B cell (primary cell): Measurements from ENCODE around the gene EPB41L4B.

Experiments used
- CTCF ChIP-seq: fragments of 200-600 bp; IDR thresholded peaks from one replicate; pipeline ENCODE4 v1.8.0; 2022; ENCODE audit warnings: antibody characterized with exemption, mild to moderate bottlenecking
- EZH2 ChIP-seq: IDR thresholded peaks from 2 replicates; pipeline ENCODE4 v1.6.1; 2012; ENCODE audit warnings: borderline replicate concordance, low read depth, mild to moderate bottlenecking, moderate library complexity, low read length; ENCODE audit not compliant: insufficient read depth, poor library complexity, severe bottlenecking

GRCh38 chr9:109176963-109177362 lies 143.9 kb downstream of the EPB41L4B start:
- TF ChIP-seq CTCF (no peak), EZH2 (no peak)
